Measurements from ENCODE around the gene KDM1B.

DNA sequence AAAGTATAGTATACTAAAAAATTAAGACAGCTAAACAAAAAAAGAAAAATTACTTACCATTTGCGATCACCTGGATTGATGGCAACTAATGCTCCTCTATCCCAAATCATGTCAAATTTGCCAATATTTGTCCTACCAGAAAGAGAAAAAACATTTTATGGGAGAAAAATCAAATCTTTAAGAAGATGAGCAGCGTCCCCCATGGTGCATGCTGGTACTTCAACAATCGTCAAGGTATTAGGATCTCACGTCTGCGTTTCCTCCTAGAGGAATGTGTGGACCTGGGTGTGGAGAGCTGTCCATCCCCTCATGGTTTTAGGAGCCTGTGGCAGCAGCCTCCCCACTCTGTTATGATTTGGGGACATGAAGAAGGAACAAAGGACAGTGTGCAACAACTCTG, 16.3 kb upstream of the KDM1B start:
- TF ChIP-seq POLR2AphosphoS5 (IDR thresholded peaks at IDR 0.05; ENCODE audit: low read depth, low read length) (no peak), FOXP2 (optimal IDR thresholded peaks at IDR 0.05; ENCODE audit: borderline replicate concordance, extremely low read depth, extremely low read length, insufficient read depth) (no peak), TAF1 (IDR thresholded peaks at IDR 0.05; ENCODE audit: borderline replicate concordance, insufficient read depth, low read length) (no peak), SIN3A (IDR thresholded peaks at IDR 0.05; ENCODE audit: borderline replicate concordance, insufficient read depth, low read length) (no peak)
- TF ChIP-seq, protein P1, sequence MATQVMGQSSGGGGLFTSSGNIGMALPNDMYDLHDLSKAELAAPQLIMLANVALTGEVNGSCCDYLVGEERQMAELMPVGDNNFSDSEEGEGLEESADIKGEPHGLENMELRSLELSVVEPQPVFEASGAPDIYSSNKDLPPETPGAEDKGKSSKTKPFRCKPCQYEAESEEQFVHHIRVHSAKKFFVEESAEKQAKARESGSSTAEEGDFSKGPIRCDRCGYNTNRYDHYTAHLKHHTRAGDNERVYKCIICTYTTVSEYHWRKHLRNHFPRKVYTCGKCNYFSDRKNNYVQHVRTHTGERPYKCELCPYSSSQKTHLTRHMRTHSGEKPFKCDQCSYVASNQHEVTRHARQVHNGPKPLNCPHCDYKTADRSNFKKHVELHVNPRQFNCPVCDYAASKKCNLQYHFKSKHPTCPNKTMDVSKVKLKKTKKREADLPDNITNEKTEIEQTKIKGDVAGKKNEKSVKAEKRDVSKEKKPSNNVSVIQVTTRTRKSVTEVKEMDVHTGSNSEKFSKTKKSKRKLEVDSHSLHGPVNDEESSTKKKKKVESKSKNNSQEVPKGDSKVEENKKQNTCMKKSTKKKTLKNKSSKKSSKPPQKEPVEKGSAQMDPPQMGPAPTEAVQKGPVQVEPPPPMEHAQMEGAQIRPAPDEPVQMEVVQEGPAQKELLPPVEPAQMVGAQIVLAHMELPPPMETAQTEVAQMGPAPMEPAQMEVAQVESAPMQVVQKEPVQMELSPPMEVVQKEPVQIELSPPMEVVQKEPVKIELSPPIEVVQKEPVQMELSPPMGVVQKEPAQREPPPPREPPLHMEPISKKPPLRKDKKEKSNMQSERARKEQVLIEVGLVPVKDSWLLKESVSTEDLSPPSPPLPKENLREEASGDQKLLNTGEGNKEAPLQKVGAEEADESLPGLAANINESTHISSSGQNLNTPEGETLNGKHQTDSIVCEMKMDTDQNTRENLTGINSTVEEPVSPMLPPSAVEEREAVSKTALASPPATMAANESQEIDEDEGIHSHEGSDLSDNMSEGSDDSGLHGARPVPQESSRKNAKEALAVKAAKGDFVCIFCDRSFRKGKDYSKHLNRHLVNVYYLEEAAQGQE (IDR thresholded peaks at IDR 0.05; ENCODE audit: insufficient read depth in 1 of 2, low read depth in 2 of 2, low read length in 2 of 2): no peak
